Effector memory CD4-positive, alpha-beta T cell (primary cell): ENCODE results near the gene MACROH2A1.

Experiments used
- DNase-seq, 3 donors: peaks; one replicate each; pipeline ENCODE4 v3.0.0-alpha.2; 2020
- H3K27ac ChIP-seq: 2 replicates; pipeline ENCODE4 v1.7.0; 2013; ENCODE audit warnings: mild to moderate bottlenecking, low read length, moderate library complexity; ENCODE audit not compliant: insufficient read depth, poor library complexity, severe bottlenecking
- H3K27me3 ChIP-seq: replicated peaks from 2 replicates; pipeline ENCODE4 v1.7.0; 2013; ENCODE audit warnings: mild to moderate bottlenecking, low read length; ENCODE audit not compliant: insufficient read depth, control insufficient read depth, poor library complexity, severe bottlenecking
- H3K36me3 ChIP-seq: 2 replicates; pipeline ENCODE4 v1.7.0; 2013; ENCODE audit warnings: mild to moderate bottlenecking, low read length, moderate library complexity; ENCODE audit not compliant: control insufficient read depth, insufficient read depth
- H3K4me1 ChIP-seq: 2 replicates; pipeline ENCODE4 v1.7.0; 2013; ENCODE audit warnings: low read length, mild to moderate bottlenecking; ENCODE audit not compliant: control insufficient read depth, insufficient read depth, poor library complexity, severe bottlenecking
- H3K4me3 ChIP-seq: 2 replicates; pipeline ENCODE4 v1.7.0; 2013; ENCODE audit warnings: low read length, low read depth, mild to moderate bottlenecking; ENCODE audit not compliant: insufficient read depth, poor library complexity, severe bottlenecking
- H3K9me3 ChIP-seq: 2 replicates; pipeline ENCODE4 v1.7.0; 2013; ENCODE audit warnings: mild to moderate bottlenecking, low read length, moderate library complexity; ENCODE audit not compliant: control insufficient read depth

MACROH2A1 gene

DNA sequence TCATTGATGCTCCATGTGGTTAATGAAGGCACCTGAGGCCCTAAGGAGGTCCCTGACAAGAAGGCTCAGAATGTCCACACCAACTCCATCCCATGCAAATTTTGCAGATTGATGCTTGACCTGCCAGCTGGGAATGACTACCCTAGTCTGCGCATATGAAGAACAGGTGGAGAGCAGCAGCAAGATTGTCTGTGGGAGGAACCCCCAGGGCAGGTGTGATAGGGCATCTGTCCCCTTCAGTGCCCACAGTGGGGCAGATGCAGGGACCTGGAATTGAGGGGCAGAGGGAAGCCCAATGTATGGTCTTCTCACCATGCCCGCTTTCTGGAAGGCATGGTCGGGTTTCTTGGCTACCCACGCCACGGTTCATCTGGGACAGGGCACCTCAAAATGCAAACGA is 79.6 kb downstream of the MACROH2A1 start:
- Histone ChIP-seq H3K4me3 (no peak overlapping the region), H3K9me3 (no peaks in the 10 kb centered on the region), H3K36me3 (no peaks in the 10 kb centered on the region), H3K27me3 (no peaks in the 10 kb centered on the region), H3K4me1 (no peaks in the 10 kb centered on the region), H3K27ac (no peak overlapping the region)
- DNase-seq = no peak

DNA sequence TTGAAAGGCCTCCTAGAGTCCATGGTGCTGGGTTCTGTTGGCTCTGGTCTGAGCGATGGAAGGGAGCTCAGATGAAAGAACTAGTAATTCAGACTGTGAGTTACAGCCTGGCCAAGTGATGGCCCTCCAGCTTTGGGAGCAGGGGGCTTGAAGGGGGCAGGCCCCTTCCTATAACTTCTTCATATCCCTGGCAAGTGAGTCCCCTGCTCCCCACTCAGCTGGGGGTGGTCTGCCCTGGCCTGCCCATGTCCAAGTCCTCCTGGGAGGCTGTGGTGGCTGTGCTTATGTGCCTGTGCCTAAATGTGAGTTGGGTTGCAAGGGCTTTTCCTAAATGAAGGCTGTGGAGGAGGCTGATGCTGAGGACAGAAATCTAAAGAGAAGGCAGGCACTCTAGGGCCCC is 80.1 kb downstream of the MACROH2A1 start:
- H3K4me1 ChIP-seq = no peaks in the 10 kb centered on the region
- no peaks in the 10 kb centered on the region for H3K9me3 ChIP-seq
- no peak overlapping the region for H3K27ac ChIP-seq
- no peak for DNase-seq
- H3K36me3 ChIP-seq = no peaks in the 10 kb centered on the region
- no peak overlapping the region for H3K4me3 ChIP-seq
- no peaks in the 10 kb centered on the region for H3K27me3 ChIP-seq

DNA sequence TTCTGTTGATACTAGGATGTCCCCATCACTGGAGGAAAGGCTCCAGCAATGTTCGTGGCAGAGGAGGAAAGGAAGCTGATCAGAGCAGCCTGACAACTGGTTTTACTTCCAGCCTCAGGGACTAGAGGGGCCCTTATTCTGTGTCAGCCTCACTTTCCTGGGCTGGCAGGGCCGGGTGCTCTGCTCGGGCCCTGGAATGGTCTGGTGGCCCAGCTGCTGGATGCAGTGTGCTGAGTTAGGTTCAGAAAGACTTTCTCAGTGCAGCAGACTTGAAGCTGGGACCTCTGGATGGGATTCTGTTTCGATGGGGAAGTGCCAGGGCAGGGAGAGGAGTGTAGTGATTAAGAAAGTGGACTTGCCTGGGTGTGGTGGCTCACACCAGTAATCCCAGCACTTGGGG is 81.0 kb downstream of the MACROH2A1 start:
- Histone ChIP-seq H3K9me3 (no peaks in the 10 kb centered on the region), H3K4me3 (no peak overlapping the region), H3K36me3 (no peaks in the 10 kb centered on the region), H3K27me3 (no peaks in the 10 kb centered on the region), H3K4me1 (no peaks in the 10 kb centered on the region), H3K27ac (no peak overlapping the region)
- no peak for DNase-seq

DNA sequence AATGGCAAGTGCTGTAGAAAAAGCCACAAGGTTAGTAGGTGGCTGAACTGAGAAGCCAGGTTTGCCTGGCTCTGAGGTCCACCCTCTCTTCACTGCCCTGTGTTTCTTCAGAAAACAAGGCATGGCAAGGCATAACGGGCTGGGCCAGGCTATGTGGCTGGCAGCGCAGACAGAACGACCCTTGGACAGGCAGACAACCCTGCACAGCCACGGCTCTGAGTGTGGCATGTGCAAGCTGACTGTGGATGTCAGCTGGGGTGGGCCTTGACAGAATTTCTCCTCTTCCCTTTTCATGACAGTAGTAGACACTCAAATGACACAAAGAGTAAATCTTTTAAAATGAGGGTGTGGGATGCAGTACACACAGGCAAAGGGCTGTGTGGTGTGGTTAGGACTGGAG is 81.7 kb downstream of the MACROH2A1 start:
- no peaks in the 10 kb centered on the region for H3K9me3 ChIP-seq
- H3K27ac ChIP-seq = no peak overlapping the region
- no peak overlapping the region for H3K4me3 ChIP-seq
- H3K27me3 ChIP-seq = no peaks in the 10 kb centered on the region
- no peaks in the 10 kb centered on the region for H3K4me1 ChIP-seq
- no peak for DNase-seq
- H3K36me3 ChIP-seq = no peaks in the 10 kb centered on the region

DNA sequence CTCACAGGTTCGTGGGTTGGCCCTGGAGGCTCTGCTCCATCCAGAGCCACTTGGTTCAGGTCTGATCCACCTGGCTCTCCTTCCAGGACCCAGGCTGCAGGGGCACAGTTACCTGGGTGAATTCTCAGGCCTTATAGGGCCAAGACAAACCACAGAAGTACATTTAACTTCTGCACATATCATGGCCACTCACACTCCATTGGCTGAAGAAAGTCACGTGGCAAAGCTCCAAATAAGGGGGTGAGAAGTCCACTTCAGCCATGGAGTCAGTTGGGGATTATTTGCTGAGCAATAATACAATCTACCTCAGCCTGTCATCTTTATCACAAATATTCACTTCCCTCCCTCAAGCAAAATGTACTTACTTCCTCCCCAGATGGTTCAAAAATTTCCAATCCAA is 83.6 kb downstream of the MACROH2A1 start:
- Histone ChIP-seq H3K27ac (no peak overlapping the region), H3K4me1 (no peaks in the 10 kb centered on the region), H3K36me3 (no peaks in the 10 kb centered on the region), H3K27me3 (no peaks in the 10 kb centered on the region), H3K4me3 (no peak overlapping the region), H3K9me3 (no peaks in the 10 kb centered on the region)
- DNase-seq = no peak

DNA sequence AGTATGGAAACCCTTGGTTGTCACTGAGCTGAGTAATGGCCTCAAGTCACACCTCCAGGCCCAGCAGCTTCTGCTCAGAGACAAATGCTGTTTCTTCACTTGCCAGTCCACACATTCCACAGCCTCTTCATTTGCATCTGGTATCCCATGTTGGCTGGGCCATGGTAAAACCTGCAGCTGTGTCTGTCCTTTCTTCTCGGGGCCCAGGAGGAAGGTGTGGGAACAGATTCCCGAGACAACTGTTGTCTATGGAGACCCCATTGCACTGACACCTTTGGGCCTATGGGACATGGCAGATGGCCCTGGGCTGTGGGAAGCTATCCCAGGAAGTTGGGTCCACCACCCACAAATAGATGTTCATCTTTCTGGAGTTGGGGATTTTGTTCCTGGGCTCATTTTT is 85.1 kb downstream of the MACROH2A1 start:
- Histone ChIP-seq H3K4me3 (no peak overlapping the region), H3K27ac (no peak overlapping the region), H3K4me1 (no peaks in the 10 kb centered on the region), H3K36me3 (no peaks in the 10 kb centered on the region), H3K27me3 (no peaks in the 10 kb centered on the region), H3K9me3 (no peaks in the 10 kb centered on the region)
- no peak for DNase-seq

DNA sequence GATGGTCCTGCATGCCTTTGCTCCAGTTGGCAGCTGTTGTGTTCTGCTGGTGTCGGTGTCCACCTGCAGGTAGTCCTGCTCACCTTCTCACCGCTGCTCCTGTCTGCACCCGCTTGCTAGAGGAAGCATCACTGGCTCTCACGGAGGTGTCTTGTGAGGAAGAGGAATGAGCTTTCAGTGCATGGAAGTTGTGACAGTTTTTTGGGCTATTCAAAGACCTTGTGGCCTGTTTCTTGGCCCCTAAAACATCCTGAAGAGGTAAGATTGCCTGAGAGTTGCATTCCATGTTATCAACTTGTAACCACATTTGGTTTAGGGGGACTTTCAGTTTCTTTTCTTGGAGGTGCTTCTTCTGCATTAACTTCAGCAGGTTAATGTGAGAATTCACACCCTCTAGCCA is 85.6 kb downstream of the MACROH2A1 start:
- Histone ChIP-seq H3K27ac (no peak overlapping the region), H3K27me3 (no peaks in the 10 kb centered on the region), H3K4me1 (no peaks in the 10 kb centered on the region), H3K4me3 (no peak overlapping the region), H3K9me3 (no peaks in the 10 kb centered on the region), H3K36me3 (no peaks in the 10 kb centered on the region)
- no peak for DNase-seq

DNA sequence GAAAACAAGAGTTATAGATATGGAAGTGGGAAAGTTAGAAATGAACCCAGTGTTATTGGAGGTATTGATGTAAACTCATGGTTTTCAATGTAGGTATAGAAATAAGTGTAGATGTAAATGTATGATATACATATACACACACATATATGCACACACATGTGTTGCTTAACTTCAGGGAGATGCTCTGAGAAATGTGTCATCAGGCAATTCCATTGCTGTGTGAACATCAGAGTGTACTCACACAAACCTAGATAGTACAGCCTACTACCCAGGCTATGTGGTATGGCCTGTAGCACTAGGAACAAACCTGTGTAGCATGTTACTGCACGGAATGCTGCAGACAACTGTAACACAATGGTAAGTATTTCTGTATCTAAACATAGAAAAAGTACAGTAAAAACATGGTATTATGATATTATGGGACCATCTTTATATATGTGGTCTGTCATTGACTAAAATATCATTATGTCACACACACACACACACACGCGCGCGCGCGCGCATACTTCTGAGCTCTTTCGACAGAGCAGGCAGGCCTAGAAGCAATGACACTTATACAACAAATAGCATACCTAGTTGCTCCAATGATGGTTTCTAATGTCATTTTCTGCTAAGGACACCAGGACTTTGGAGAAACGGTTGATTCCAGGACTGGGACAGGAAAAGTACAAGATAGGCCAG is 86.6 kb downstream of the MACROH2A1 start:
- Histone ChIP-seq H3K4me3 (no peak overlapping the region), H3K4me1 (no peaks in the 10 kb centered on the region), H3K27me3 (no peaks in the 10 kb centered on the region), H3K27ac (no peak overlapping the region), H3K36me3 (no peaks in the 10 kb centered on the region), H3K9me3 (no peaks in the 10 kb centered on the region)
- no peak for DNase-seq

DNA sequence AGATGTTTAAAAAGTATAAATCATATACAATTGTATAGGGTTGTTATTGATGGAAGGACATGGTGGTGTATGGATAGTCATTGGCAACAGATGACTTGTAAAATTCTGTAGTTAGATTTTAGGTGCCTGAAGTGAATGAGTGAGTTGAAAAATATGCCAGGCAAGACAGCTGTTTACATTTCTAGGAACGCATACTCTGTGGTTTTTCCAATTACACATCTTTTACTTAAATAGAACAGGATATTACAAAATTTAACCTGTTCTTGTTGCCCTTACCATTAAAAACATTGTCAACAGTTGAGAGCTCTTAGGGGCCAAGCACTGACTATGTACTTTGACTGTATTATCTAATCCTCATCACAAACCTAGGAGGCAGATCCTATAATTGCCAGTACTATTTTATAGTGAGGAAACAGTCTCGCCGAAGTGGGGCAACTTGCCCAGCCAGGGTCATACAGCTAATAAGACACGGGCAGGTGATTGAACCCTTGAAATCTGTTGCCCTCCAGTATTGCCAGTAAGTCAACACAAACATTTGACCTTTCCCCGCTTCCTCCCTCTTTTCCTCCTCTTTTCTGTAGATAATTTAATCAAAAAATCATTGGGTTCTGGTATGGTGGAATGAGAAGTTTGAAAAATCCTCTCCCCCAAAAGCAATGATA is 88.6 kb downstream of the MACROH2A1 start:
- Histone ChIP-seq H3K27me3 (no peaks in the 10 kb centered on the region), H3K27ac (no peak overlapping the region), H3K36me3 (no peaks in the 10 kb centered on the region), H3K4me1 (no peaks in the 10 kb centered on the region), H3K9me3 (no peaks in the 10 kb centered on the region), H3K4me3 (no peak overlapping the region)
- no peak for DNase-seq

DNA sequence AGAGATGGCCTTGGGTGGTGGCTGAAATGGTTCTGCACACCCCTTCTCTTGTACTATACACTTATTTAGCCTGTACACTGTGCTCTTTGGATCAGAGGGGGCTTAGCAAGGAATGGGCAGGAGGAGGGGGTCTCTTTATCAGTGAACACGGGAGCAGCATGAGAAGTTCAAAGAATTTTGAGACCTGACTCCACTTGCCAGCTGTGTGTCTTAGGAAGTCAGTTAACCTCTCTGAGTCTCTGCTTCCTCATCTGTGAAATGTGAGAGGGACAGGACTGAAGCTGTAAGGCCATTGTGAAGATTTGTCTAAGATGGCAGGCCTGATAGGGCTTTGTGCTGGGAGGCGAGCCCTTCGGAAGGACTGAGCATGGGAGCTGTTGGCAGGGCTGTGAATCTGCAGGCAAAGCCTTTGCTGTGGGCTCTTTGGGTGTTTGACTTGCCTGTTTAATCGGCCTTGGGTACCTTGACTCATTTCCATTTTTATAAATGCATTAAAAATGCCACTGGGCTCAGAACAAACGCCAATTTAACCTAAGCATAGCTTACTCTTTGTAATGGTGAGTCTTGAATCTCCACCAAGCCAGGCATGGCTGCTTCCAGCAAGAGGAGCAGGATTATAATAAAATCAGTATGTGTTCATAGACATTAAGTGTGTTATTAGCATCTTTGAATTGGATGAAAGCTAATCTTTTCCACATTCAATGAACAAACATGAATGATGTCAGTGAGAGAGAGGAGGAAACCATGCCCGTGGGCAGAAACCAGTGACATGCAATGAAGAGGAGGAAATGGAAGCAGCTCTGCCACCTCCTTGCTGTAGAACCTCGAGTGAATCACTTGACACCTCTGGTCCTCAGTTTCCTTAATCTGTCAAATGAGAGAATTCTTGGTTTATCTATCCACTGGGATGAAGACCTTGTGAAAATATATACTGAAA is 89.4 kb downstream of the MACROH2A1 start:
- no peaks in the 10 kb centered on the region for H3K27me3 ChIP-seq
- no peak for DNase-seq
- no peaks in the 10 kb centered on the region for H3K9me3 ChIP-seq
- H3K4me3 ChIP-seq = no peak overlapping the region
- no peak overlapping the region for H3K27ac ChIP-seq
- no peaks in the 10 kb centered on the region for H3K36me3 ChIP-seq
- H3K4me1 ChIP-seq = no peaks in the 10 kb centered on the region
